Smooth muscle cell of the brain vasculature (primary cell): ENCODE measurements around the gene ZCWPW1.

Experiments
- DNase-seq: peaks from one replicate; pipeline ENCODE4 v3.0.0-alpha.2; 2012; ENCODE audit warnings: low read depth, low spot score

ZCWPW1 gene, protein sequence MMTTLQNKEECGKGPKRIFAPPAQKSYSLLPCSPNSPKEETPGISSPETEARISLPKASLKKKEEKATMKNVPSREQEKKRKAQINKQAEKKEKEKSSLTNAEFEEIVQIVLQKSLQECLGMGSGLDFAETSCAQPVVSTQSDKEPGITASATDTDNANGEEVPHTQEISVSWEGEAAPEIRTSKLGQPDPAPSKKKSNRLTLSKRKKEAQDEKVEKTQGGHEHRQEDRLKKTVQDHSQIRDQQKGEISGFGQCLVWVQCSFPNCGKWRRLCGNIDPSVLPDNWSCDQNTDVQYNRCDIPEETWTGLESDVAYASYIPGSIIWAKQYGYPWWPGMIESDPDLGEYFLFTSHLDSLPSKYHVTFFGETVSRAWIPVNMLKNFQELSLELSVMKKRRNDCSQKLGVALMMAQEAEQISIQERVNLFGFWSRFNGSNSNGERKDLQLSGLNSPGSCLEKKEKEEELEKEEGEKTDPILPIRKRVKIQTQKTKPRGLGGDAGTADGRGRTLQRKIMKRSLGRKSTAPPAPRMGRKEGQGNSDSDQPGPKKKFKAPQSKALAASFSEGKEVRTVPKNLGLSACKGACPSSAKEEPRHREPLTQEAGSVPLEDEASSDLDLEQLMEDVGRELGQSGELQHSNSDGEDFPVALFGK

DNA sequence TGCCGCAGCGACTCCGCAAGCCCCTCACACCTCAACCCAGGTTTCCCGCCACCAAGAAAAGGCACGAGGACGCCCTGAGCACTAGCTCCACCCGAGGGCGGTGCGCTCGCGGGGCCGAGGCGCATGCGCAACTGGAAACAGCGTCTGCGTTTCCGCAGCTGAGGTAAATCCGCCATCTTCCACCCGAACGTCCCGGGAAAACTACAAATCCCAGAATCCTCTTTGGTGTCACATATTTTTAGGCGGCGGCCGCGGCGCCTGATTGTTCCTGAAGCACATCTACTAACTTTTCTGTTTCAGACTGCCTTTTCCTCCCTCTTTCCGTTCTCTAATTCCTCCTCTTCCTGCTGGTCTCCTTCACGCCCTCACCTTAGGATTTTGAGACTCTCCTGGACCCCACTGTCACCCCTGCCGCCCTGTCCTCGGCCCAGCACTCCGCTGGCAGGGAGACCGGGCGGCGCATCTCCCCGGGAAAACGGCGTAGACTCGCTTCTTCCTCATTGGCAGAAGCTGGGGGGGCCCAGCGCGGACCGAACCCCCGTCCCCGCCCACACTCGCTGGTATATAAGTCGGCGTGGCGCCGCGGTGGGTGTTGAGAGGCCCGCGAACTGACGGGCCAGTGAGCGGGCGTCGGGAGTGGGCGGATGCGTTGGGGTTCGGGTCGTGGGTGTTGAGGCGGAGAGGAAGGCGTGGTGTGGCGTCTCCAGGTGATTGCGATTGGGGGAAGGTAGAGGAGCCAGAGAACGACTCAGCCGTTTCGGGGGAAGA, at the start of gene ZCWPW1:
ZCWPW1 (minus strand) TSS at position 505 of the 768 bp plus-strand sequence. CDS start 8,054 bp downstream, outside the sequence.
- DNase-seq: peak; percentile 96

GRCh38 chr7:100477871-100478267, 49.4 kb upstream of the ZCWPW1 start:
- DNase-seq: no peak

- DNase-seq: no peak
Measured at GRCh38 chr7:100476903-100477870, 48.7 kb upstream of the ZCWPW1 start.

- DNase-seq: no peak
Measured at GRCh38 chr7:100476101-100476780, 47.7 kb upstream of the ZCWPW1 start.

DNA sequence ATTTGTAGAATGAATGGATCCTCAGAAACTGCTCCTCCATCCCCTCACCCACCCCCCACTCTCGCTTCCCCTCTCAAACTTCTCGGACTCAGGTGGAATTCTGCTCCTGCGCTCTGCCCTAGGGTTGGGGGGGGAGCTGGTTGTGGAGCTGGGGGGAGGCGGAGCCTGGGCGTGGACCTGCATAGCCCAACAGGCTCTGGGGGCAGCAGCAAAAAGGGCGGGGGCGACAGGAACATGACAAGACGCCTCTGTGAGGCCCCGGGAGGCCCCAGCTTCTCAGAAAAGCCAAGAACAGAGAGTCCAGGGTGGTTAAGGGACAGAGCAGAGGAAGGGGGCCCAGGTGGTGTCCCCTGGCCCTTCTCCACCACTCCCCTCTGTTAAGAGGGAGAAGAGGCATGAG, 47.0 kb upstream of the ZCWPW1 start:
- no peak for DNase-seq

DNA sequence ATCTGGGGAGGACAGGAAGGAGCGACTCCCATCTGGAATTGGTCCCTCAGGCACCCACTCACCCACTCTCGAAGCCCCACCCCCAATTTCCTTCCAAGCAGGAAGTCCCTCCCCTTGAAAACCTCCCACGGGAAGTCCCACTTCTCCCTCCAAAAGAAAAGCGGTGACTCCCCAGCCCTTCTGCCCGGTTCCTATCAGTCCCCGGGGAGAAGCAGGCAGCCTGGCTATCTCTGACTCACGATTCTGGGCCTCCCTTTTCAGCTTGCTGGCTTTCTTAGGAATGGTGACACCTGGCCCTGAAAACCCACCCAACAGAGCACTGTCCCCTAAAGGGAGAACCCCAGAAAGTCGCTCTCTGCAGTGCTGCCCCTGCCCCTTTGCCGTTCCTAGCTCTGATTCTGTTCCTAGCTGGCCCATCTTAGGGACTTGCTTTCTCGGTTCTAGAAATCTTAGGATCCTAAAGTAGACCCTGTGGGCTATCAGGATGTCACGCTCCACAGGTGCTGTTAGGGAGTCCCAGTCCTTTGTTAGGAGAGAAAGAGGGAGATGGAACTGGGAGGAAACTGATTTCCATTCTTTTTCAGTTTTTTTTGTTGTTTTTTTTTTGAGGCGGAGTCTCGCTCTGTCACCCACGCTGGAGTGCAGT, 44.5 kb upstream of the ZCWPW1 start:
- DNase-seq: no peak

- no peak for DNase-seq
Measured at GRCh38 chr7:100472121-100472851, 43.8 kb upstream of the ZCWPW1 start.

DNA sequence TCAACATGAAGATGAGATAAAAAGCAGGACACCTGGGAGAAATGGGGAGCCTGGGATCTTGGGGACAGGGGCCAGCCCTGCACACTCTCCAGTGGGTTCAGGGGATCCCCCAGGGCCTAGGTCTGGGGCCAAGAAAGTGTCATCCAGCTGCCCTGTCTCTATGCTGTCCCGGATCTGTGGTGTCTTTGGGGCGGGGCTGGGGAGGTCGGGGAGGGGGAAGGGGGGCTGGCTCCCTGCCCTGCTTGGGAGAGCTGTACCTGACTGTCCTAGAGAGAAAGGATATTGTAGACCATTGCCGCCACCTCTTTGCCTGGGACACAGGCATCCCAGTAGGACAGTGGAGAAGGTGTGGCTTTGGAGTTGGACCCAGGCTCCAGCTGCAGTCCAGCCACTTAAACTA, 42.5 kb upstream of the ZCWPW1 start:
- DNase-seq: no peak

GRCh38 chr7:100469227-100470044, 40.9 kb upstream of the ZCWPW1 start:
- no peak for DNase-seq

DNA sequence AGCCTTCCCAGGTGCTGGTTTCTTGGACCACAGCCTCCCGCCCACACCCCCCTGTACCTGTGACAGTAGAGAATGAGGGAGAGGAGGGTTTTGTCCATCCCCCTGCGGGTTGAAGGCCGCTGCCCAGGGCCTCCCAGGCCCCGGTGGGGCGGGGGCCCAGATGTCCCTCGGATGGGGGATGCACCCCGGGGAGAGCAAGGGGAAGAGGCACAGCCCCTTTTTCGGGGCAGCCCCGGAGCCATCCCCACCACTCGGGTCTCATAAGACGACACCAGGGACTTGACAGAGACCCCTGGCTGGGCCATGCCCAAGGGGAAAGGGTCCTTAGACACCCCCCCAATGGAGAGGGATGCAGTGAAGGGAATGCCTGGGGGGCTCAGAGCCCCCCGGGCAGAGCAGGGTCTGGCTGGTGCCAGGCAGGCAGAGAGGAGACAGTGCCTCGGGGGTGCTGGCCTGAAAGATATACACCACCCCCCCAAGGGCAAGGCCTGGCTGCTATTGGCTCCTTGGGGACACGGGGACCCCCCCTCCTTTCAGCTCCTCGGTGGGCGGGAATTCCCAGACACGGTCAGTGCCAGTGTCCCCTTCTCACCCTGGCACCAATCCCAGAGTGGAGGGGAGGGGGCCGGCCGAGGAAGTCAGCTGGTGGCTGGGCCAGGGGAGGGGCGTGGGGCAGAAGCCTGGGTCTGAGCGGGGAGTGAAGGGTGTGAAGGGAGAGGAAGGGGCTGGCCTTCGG, 39.3 kb upstream of the ZCWPW1 start:
- no peak for DNase-seq

DNA sequence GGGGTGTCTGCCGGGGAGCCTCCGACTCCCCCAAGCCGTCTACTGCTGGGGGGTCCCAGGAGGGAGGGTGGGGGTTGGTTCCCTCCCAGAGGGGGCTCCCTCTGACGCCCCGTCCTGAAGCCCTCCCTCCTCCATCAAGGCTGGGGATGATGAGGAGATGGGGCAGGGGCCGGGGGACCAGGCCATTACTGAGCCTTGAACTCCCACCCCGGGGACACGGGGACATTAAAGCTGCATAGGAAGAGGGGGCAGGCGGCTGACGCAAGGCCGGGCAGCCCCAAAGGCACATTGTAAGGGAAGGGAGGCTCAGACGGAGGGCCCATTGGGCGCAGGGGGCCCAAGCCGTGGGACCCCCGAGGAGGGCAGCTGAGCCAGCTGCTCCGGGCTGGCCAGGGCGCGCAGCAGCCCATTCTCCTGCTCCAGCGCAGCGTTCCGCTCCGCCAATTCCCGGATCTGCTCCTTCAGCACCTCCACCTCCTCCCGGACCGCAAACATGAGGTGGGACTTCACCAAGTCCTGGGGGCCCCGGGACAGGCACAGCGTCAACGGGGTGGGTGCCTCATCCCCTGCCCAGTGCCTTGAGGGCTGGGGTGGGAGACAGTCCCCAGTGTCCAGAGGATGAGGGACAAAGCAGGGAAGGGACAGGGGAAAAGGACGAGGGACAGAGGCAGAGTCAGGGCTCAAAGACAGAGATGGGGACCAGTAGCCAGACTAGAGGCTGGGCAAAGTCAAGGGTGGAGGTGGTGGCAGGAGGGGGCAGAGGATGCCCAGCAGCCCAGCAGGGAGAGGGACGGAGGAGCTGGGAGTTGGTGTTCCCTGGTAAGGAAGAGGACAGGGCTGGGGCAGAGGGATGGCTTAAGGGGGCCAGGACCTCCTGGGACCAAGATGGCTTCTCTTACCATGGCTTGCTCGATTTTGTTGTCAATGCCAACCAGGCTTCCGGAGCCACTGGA, 38.4 kb upstream of the ZCWPW1 start:
- DNase-seq: no peak

GRCh38 chr7:100465702-100466311, 37.3 kb upstream of the ZCWPW1 start:
- DNase-seq: peak; percentile 54

DNA sequence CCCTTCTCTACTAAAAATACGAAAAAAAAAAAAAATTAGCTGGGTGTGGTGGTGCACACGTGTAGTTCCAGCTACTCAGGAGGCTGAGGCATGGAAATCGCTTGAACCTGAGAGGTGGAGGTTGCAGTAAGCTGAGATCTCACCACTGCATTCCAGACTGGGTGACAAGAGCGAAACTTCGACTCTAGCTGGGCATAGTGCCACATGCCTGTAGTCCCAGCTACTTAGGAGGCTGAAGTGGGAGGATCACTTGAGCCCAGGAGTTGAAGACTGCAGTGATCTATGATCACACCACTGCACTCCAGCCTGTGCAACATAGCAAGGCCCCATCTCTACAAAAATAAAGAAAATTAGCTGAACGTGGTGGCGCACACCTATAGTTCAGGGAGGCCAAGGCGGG, 36.8 kb upstream of the ZCWPW1 start:
- no peak for DNase-seq

DNA sequence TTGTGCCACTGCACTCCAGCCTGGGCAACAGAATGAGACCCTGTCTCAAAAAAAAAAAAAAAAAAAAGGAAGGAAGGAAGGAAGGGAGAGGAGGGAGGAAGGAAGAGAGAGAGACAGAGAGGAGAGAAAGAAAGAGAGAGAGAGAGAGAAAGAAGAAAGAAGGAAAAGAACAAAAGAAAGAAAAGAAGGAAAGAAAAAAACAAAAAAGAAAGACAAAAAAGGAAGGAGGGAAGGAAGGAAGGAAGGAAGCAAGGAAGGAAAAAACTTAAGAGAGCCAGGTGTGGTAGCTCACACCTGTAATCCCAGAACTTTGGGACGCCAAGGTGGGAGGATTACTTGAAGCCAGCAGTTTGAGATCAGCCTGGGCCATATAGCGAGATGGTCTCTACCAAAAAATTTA, 36.3 kb upstream of the ZCWPW1 start:
- no peak for DNase-seq

- no peak for DNase-seq
Measured at GRCh38 chr7:100464210-100464660, 35.7 kb upstream of the ZCWPW1 start, which contains the start of gene SPACDR. SPACDR (minus strand) TSS chr7:100464260; CDS start chr7:100464025, 235 bp downstream.

DNA sequence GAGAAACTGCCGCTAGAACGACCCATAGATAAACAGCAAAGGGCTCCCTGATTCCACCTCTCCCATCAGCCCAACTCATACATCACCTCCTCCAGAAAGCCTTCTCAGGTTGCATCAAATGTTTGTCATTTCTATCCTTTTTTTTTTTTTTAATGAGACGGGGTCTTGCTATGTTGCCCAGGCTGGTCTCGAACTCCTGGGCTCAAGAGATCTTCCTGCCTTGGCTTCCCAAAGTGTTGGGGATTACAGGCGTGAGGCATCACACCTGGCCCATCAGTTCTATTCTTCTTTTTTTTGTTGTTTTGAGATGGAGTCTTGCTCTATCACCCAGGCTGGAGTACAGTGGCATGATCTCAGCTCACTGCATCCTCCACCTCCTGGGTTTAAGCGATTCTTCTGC, 28.5 kb upstream of the ZCWPW1 start:
- DNase-seq: no peak
